GF-D8 (cell line): ENCODE measurements around the gene PPP1R3A.

Experiments used
- DNase-seq: peaks from one replicate; lab custom pipeline; 2025; lab: John Stamatoyannopoulos, UW

The PPP1R3A gene

GRCh38 chr7:113878394-113878992 is 40.3 kb downstream of the PPP1R3A start:
- no peak for DNase-seq

- DNase-seq, result no peak
Measured at GRCh38 chr7:113875224-113875623, 43.6 kb downstream of the PPP1R3A start.

GRCh38 chr7:113873554-113874151 is 45.2 kb downstream of the PPP1R3A start:
- DNase-seq, result no peak

- no peak for DNase-seq
Measured at GRCh38 chr7:113872981-113873380, 45.8 kb downstream of the PPP1R3A start.

- no peak for DNase-seq
Measured at GRCh38 chr7:113867325-113867724, 51.5 kb downstream of the PPP1R3A start.

- no peak for DNase-seq
Measured at GRCh38 chr7:113856010-113856409, 62.8 kb downstream of the PPP1R3A start.

- DNase-seq, result no peak
Measured at GRCh38 chr7:113840954-113841353, 77.9 kb downstream of the PPP1R3A start.

GRCh38 chr7:113835367-113835766 is 83.4 kb downstream of the PPP1R3A start:
- no peak for DNase-seq

GRCh38 chr7:113832196-113832745 is 86.5 kb downstream of the PPP1R3A start:
- no peak for DNase-seq

GRCh38 chr7:113831556-113831955 is 87.3 kb downstream of the PPP1R3A start:
- no peak for DNase-seq

- DNase-seq, result no peak
Measured at GRCh38 chr7:113828581-113828980, 90.2 kb downstream of the PPP1R3A start.
